ENCODE data around the gene TAS2R50. TPM values are rescaled to one million over a fixed set of nuclear protein-coding genes. Genes with fewer than 3 reads are reported as not detected.
"Not testable (repeated sequence)": the region's sequence is repeated elsewhere in the genome, so short reads cannot be mapped to it uniquely, and the experiment has no call there.

Gene TAS2R50, protein sequence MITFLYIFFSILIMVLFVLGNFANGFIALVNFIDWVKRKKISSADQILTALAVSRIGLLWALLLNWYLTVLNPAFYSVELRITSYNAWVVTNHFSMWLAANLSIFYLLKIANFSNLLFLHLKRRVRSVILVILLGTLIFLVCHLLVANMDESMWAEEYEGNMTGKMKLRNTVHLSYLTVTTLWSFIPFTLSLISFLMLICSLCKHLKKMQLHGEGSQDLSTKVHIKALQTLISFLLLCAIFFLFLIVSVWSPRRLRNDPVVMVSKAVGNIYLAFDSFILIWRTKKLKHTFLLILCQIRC
- 1 to 10 TPM; 2.8 to 4.8 TPM for total RNA-seq
- not detected for polyA plus RNA-seq (ENCODE audit: insufficient read depth, low read depth, low replicate concordance)
- long read RNA-seq, donor 1 = 0 reads
- long read RNA-seq, donor 2 = 0 reads

DNA sequence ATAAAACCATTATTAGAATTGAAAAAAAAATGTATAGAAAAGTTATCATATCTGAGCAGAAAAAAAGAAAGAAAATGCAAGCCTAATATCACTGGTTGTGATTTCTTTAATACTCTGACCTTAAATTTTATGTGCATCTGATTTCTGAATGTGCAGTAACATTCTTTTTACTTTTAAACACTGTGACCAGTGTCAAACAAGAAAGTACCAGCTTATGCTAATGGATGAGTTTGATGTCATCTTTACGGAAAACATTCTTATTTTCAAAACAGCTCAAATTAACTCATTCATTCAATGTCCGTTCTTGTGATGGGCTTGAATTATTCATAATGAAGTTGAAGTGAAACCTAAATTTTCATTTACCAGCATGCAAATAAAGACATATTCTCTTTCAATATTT lies at the start of gene TAS2R50:
TAS2R50 (minus strand) TSS at position 101 of the 400 bp plus-strand sequence; CDS start at position 49, 52 bp downstream.
- Histone ChIP-seq H3K36me3 (ENCODE audit: low read depth, missing control alignments) (no peaks in the 10 kb centered on the region), H3K27ac (no peak within 1 kb of the TSS), H3K4me1 (no peaks in the 10 kb centered on the region), H3K9me3 (no peaks in the 10 kb centered on the region), H3K27me3 (no peaks in the 10 kb centered on the region), H3K4me3 (no peak within 1 kb of the TSS)
- no peak for DNase-seq
- intact Hi-C loops (cut with DNase I; ENCODE audit: low total_unique reads) = no loop called here
- WGBS, 2 donors = 43 to 47% methylated on average over 2 of the region's 2 CpGs
- TF ChIP-seq, protein P1, sequence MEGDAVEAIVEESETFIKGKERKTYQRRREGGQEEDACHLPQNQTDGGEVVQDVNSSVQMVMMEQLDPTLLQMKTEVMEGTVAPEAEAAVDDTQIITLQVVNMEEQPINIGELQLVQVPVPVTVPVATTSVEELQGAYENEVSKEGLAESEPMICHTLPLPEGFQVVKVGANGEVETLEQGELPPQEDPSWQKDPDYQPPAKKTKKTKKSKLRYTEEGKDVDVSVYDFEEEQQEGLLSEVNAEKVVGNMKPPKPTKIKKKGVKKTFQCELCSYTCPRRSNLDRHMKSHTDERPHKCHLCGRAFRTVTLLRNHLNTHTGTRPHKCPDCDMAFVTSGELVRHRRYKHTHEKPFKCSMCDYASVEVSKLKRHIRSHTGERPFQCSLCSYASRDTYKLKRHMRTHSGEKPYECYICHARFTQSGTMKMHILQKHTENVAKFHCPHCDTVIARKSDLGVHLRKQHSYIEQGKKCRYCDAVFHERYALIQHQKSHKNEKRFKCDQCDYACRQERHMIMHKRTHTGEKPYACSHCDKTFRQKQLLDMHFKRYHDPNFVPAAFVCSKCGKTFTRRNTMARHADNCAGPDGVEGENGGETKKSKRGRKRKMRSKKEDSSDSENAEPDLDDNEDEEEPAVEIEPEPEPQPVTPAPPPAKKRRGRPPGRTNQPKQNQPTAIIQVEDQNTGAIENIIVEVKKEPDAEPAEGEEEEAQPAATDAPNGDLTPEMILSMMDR (IDR thresholded peaks at IDR 0.05) = no peak
- no peak for TF ChIP-seq POLR2A (IDR thresholded peaks at IDR 0.05)

DNA sequence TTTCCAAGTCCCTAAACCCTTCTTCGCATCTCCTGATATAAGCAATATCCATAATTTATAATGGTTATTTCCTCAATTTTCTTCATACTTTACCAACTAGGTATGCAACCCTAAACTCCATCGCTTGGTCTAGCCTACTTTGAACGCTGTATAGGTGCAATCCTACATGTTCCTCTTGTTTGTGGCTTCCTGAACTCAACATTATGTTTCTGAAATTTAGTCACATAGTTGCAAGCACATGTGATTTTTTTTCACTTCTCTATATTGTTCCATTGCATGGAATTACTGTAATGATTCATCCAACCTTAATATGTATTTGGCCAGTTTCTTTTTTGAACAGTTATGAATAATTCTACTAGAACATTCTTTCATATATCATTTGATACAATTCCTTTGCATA lies 47.2 kb upstream of the TAS2R50 start:
- H3K4me3 ChIP-seq; H3K27ac ChIP-seq; intact Hi-C loops (cut with DNase I; ENCODE audit: low total_unique reads); H3K27me3 ChIP-seq; H3K9me3 ChIP-seq; DNase-seq; H3K4me1 ChIP-seq; H3K36me3 ChIP-seq (ENCODE audit: low read depth, missing control alignments): not testable (repeated sequence)
- WGBS, 2 donors = 95 to 100% methylated on average over 1 of the region's 3 CpGs

DNA sequence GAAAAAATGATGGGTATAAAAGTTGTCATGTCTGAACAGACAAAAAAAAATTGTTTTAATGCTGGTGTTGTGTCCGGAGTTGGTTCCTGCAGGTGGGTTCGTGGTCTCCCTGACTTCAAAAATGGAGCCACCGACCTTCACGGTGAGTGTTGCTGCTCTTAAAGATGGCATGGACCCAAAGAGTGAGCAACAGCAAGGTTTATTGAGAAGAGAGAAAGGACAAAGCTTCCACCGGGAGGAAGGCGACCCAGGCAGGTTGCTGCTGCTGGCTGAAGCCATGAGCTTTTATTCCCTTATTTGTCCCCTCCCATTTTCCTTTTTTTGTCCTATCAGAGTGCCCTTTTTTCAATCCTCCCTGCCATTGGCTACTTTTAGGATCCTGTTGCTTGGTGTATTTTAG lies 44.6 kb upstream of the TAS2R50 start, which contains the start of gene TAS2R31:
TAS2R31 (minus strand) TSS at position 101 of the 400 bp plus-strand sequence; CDS start at position 29, 72 bp downstream.
- no peaks in the 10 kb centered on the region for H3K9me3 ChIP-seq
- no peaks in the 10 kb centered on the region for H3K4me1 ChIP-seq
- H3K36me3 ChIP-seq (ENCODE audit: low read depth, missing control alignments) = no peaks in the 10 kb centered on the region
- 73% methylated on average over 6 of the region's 6 CpGs for WGBS, 2 donors
- no peaks in the 10 kb centered on the region for H3K27me3 ChIP-seq
- TF ChIP-seq, protein P1 (IDR thresholded peaks at IDR 0.05) = no peak
- TF ChIP-seq POLR2A (IDR thresholded peaks at IDR 0.05) = no peak
- intact Hi-C loops (cut with DNase I; ENCODE audit: low total_unique reads) = no loop called here
- DNase-seq = no peak
- no peak within 1 kb of the TSS for H3K4me3 ChIP-seq
- H3K27ac ChIP-seq = no peak within 1 kb of the TSS

DNA sequence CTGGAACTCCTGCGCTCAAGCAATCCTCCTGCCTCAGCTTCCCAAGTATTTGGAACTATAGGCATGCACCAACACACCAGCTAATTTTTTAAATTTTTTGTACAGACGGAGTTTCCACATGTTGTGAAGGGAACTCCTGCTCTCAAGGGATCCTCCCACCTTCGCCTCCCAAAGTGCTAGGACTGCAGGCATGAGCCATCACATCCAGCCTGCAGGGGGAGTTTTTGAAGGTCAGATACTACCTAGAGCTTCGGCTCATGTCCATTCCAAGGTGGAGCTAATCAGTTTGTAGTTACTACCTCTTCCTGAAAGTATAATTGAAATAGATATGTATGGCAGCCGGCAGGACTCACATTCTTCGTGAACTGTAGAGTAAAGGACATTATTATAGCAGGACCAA lies 39.4 kb upstream of the TAS2R50 start:
- Histone ChIP-seq H3K36me3 (ENCODE audit: low read depth, missing control alignments) (no peaks in the 10 kb centered on the region), H3K27me3 (no peaks in the 10 kb centered on the region), H3K9me3 (no peaks in the 10 kb centered on the region), H3K4me3 (no peak overlapping the region), H3K4me1 (no peaks in the 10 kb centered on the region), H3K27ac (no peak overlapping the region)
- no peak for DNase-seq
- intact Hi-C loops (cut with DNase I; ENCODE audit: low total_unique reads) = no loop called here
- TF ChIP-seq, protein P1 (IDR thresholded peaks at IDR 0.05) = no peak
- no peak for TF ChIP-seq POLR2A (IDR thresholded peaks at IDR 0.05)
- WGBS, 2 donors = 67 to 82% methylated on average over 6 of the region's 6 CpGs

DNA sequence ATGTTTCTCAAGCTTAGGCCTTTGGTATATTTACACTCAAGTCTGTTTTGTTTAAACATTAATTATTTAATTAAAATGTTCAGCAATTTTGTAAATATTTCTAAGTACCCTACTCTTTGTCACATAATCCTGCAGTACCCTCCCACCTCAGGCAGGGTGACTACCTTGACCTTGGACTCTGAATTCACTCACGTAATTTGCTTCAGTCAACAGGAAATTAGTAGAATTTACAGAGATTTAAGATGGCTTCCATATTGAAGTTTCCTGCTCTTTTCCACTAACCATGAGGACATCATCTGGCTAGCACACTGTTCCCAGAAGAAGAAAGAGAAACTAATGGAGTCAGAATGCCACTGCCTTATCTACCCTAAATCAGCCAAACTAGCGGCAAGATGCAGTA lies 36.7 kb upstream of the TAS2R50 start:
- 70 to 79% methylated on average over 2 of the region's 2 CpGs for WGBS, 2 donors
- no peak for TF ChIP-seq POLR2A (IDR thresholded peaks at IDR 0.05)
- TF ChIP-seq, protein P1 (IDR thresholded peaks at IDR 0.05) = no peak
- no peak for DNase-seq
- no peaks in the 10 kb centered on the region for H3K36me3 ChIP-seq (ENCODE audit: low read depth, missing control alignments)
- H3K4me1 ChIP-seq = no peaks in the 10 kb centered on the region
- H3K4me3 ChIP-seq = no peak overlapping the region
- no peaks in the 10 kb centered on the region for H3K9me3 ChIP-seq
- intact Hi-C loops (cut with DNase I; ENCODE audit: low total_unique reads) = no loop called here
- no peaks in the 10 kb centered on the region for H3K27me3 ChIP-seq
- no peak overlapping the region for H3K27ac ChIP-seq
